SK-MEL-5 (cell line): ENCODE data around the gene TMEM123. TPM values are rescaled to one million over a fixed set of nuclear protein-coding genes. Genes with fewer than 3 reads are reported as not detected.

ENCODE experiments used
- DNase-seq: peaks from one replicate; pipeline ENCODE4 v3.0.0-alpha.2; 2016; ENCODE audit warnings: low read depth, low spot score
- in situ Hi-C: cut with HindIII; loops from 2 replicates; pipeline ENCODE4 v1.10.0; 2016; ENCODE audit warnings: low sequenced_read_pairs, high pct_unique_total_duplicates, low pct_unique_long_range_greater_than_20kb
- total RNA-seq: library from RNA; depleted of rRNA; stranded (reverse); fragments of >200 nt; shearing (Covaris generic); gene quantifications from 2 replicates; pipeline ENCODE4 v1.2.3, GENCODE V29; 2014; rRNA removed

Gene TMEM123
- total RNA-seq, 1 experiment from 2014 or later, result 99.8 TPM

- in situ Hi-C loops, result no loop called here
- no peak for DNase-seq
Measured at GRCh38 chr11:102361086-102362031, 91.2 kb downstream of the TMEM123 start.

- in situ Hi-C loops, result no loop called here
- no peak for DNase-seq
Measured at GRCh38 chr11:102360681-102361080, 91.9 kb downstream of the TMEM123 start.

- in situ Hi-C loops, result no loop called here
- DNase-seq, result no peak
Measured at GRCh38 chr11:102359372-102359771, 93.2 kb downstream of the TMEM123 start.

GRCh38 chr11:102357116-102357515 lies 95.4 kb downstream of the TMEM123 start:
- in situ Hi-C loops, result no loop called here
- DNase-seq, result no peak

- in situ Hi-C loops, result no loop called here
- DNase-seq, result peak; percentile 33
Measured at GRCh38 chr11:102347462-102348370, 104.8 kb downstream of the TMEM123 start.

GRCh38 chr11:102346748-102347461 lies 105.7 kb downstream of the TMEM123 start, which contains the start of gene BIRC2:
Gene BIRC2, plus strand, starts transcription at chr11:102347214. Its CDS starts 2,641 bp downstream, at chr11:102349855.
- peak; percentile 90 for DNase-seq
- in situ Hi-C loops, result no loop called here

GRCh38 chr11:102346456-102346747 lies 106.2 kb downstream of the TMEM123 start:
- DNase-seq, result no peak
- in situ Hi-C loops, result no loop called here

Other genes starting within 250 kb of the TMEM123 start
- gene BIRC3, start 135.3 kb downstream of the TMEM123 start, total RNA-seq, result 0.08 and 0.13 TPM in 2 replicates
- gene BIRC2, start 105.6 kb downstream of the TMEM123 start, total RNA-seq, result 32.3 and 32.6 TPM in 2 replicates
- not detected in 2 replicates for gene MMP7, start 78.0 kb upstream of the TMEM123 start, total RNA-seq
- not detected in 2 replicates for gene MMP20, start 172.6 kb upstream of the TMEM123 start, total RNA-seq